Measurements from ENCODE around the gene LAG3.

LAG3 gene

GRCh38 chr12:6752167-6752920 is 20.0 kb upstream of the LAG3 start:
- no peak for DNase-seq (ENCODE audit: low read depth, low spot score)
- peak overlapping the region; percentile 87 for H3K4me3 ChIP-seq (ENCODE audit: low read length)

GRCh38 chr12:6752921-6753771 is 19.2 kb upstream of the LAG3 start, which contains the start of gene MLF2:
TSS of gene MLF2 (minus strand) at chr12:6753141. CDS start at chr12:6752334, 807 bp downstream.
- H3K4me3 ChIP-seq (ENCODE audit: low read length) = peak within 1 kb of the TSS; percentile 87
- DNase-seq (ENCODE audit: low read depth, low spot score) = peak; percentile 94

- DNase-seq (ENCODE audit: low read depth, low spot score) = no peak
- peak overlapping the region; percentile 87 for H3K4me3 ChIP-seq (ENCODE audit: low read length)
These were observed 18.5 kb upstream of the LAG3 start for GRCh38 chr12:6753772-6754356.

GRCh38 chr12:6754411-6754810 is 17.9 kb upstream of the LAG3 start:
- no peak overlapping the region for H3K4me3 ChIP-seq (ENCODE audit: low read length)
- no peak for DNase-seq (ENCODE audit: low read depth, low spot score)

- no peak for DNase-seq (ENCODE audit: low read depth, low spot score)
- no peak overlapping the region for H3K4me3 ChIP-seq (ENCODE audit: low read length)
These were observed 15.2 kb upstream of the LAG3 start for GRCh38 chr12:6757028-6757690.

GRCh38 chr12:6758506-6759095 is 13.7 kb upstream of the LAG3 start:
- H3K4me3 ChIP-seq (ENCODE audit: low read length) = no peak overlapping the region
- DNase-seq (ENCODE audit: low read depth, low spot score) = no peak

GRCh38 chr12:6759741-6760140 is 12.6 kb upstream of the LAG3 start:
- DNase-seq (ENCODE audit: low read depth, low spot score) = no peak
- H3K4me3 ChIP-seq (ENCODE audit: low read length) = no peak overlapping the region

GRCh38 chr12:6763380-6763779 is 8.9 kb upstream of the LAG3 start:
- no peak overlapping the region for H3K4me3 ChIP-seq (ENCODE audit: low read length)

GRCh38 chr12:6764011-6764828 is 8.1 kb upstream of the LAG3 start:
- H3K4me3 ChIP-seq (ENCODE audit: low read length) = peak overlapping the region; percentile 9
- DNase-seq (ENCODE audit: low read depth, low spot score) = peak; percentile 93

More at GRCh38 chr12:6763380-6763779, 8.9 kb upstream of the LAG3 start:
- no peak for DNase-seq (ENCODE audit: low read depth, low spot score)

- no peak overlapping the region for H3K4me3 ChIP-seq (ENCODE audit: low read length)
- DNase-seq (ENCODE audit: low read depth, low spot score) = no peak
These were observed 7.2 kb upstream of the LAG3 start for GRCh38 chr12:6765048-6765633.

- DNase-seq (ENCODE audit: low read depth, low spot score) = no peak
- H3K4me3 ChIP-seq (ENCODE audit: low read length) = peak within 1 kb of the TSS; percentile 55
These were observed 6.4 kb upstream of the LAG3 start, which contains the start of gene PTMS for GRCh38 chr12:6765634-6766581. TSS of gene PTMS (plus strand) at chr12:6766363. CDS start at chr12:6766706, 343 bp downstream.

- H3K4me3 ChIP-seq (ENCODE audit: low read length) = peak overlapping the region; percentile 55
These were observed 5.5 kb upstream of the LAG3 start for GRCh38 chr12:6766651-6767349.

GRCh38 chr12:6767353-6768319 is 4.7 kb upstream of the LAG3 start:
- no peak for DNase-seq (ENCODE audit: low read depth, low spot score)
- H3K4me3 ChIP-seq (ENCODE audit: low read length) = peak overlapping the region; percentile 55

More at GRCh38 chr12:6766651-6767349, 5.5 kb upstream of the LAG3 start:
- DNase-seq (ENCODE audit: low read depth, low spot score) = no peak

- no peak overlapping the region for H3K4me3 ChIP-seq (ENCODE audit: low read length)
- DNase-seq (ENCODE audit: low read depth, low spot score) = no peak
These were observed 3.8 kb upstream of the LAG3 start for GRCh38 chr12:6768437-6768914.

GRCh38 chr12:6768990-6769389 is 3.3 kb upstream of the LAG3 start:
- no peak overlapping the region for H3K4me3 ChIP-seq (ENCODE audit: low read length)
- DNase-seq (ENCODE audit: low read depth, low spot score) = no peak
